BJ (cell line): ENCODE measurements around the gene DNAJB1. TPM values are rescaled to one million over a fixed set of nuclear protein-coding genes. Genes with fewer than 3 reads are reported as not detected.
A peak's percentile ranks its signal among the peaks of the same experiment; 100 is the strongest.

Source experiments
- CTCF ChIA-PET: fragments of 350-600 bp; formaldehyde crosslinking; extraction: SDS; loops from one replicate; lab custom pipeline; 2021; ENCODE audit warnings: antibody characterized with exemption, inconsistent platforms; lab: Yijun Ruan, JAX
- POLR2A ChIA-PET: fragments of 300-600 bp; sonication (Branson Sonifier 250); formaldehyde crosslinking; extraction: SDS; loops from one replicate; lab custom pipeline; 2021; ENCODE audit warnings: antibody characterized with exemption; lab: Charles Lee
- DNase-seq: peaks from one replicate; pipeline ENCODE4 v3.0.0-alpha.2; 2011; ENCODE audit warnings: low read depth
- H3K27me3 ChIP-seq: 2 replicates; pipeline ENCODE4 v1.6.0; 2011; ENCODE audit warnings: low read length; ENCODE audit not compliant: control insufficient read depth, insufficient read depth
- H3K36me3 ChIP-seq: 2 replicates; pipeline ENCODE4 v1.5.1; 2011; ENCODE audit warnings: low read length; ENCODE audit not compliant: control insufficient read depth, insufficient read depth
- H3K4me3 ChIP-seq: 2 replicates; pipeline ENCODE4 v1.5.1; 2011; ENCODE audit warnings: low read depth, mild to moderate bottlenecking, control low read depth, low read length
- polyA plus RNA-seq: library from polyadenylated mRNA; depleted of rRNA; stranded (reverse); fragments of >200 nt; gene quantifications from 2 replicates; pipeline ENCODE4 v1.2.3, GENCODE V29; 2011
- TF ChIP-seq, protein P1 (sequence below): IDR thresholded peaks from 2 replicates; pipeline ENCODE4 v1.5.1; 2011; ENCODE audit warnings: low read depth, mild to moderate bottlenecking, control low read depth, inconsistent platforms, low read length, moderate library complexity; ENCODE audit not compliant: insufficient read depth

Gene DNAJB1
- polyA plus RNA-seq, 1 experiment: 133 TPM

DNA sequence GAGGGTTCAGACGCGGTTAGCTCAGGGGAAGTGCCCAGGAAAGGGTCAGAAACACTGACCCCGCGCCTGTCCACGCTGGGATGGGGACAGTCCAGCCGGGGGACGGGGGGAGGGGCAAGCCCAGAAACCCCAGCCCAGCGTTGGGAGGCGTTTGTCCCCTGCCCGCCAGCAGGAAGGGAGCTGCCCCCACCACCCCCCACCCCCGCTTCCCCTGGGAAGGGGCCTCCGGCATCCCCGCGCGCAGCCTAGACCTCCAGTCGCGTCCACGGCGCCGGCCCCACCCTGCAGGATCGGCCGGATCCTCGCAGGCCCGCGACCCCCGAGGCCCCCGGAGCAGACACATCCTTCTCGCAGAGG is 22.5 kb downstream of the DNAJB1 start:
- DNase-seq: no peak
- TF ChIP-seq, protein P1, sequence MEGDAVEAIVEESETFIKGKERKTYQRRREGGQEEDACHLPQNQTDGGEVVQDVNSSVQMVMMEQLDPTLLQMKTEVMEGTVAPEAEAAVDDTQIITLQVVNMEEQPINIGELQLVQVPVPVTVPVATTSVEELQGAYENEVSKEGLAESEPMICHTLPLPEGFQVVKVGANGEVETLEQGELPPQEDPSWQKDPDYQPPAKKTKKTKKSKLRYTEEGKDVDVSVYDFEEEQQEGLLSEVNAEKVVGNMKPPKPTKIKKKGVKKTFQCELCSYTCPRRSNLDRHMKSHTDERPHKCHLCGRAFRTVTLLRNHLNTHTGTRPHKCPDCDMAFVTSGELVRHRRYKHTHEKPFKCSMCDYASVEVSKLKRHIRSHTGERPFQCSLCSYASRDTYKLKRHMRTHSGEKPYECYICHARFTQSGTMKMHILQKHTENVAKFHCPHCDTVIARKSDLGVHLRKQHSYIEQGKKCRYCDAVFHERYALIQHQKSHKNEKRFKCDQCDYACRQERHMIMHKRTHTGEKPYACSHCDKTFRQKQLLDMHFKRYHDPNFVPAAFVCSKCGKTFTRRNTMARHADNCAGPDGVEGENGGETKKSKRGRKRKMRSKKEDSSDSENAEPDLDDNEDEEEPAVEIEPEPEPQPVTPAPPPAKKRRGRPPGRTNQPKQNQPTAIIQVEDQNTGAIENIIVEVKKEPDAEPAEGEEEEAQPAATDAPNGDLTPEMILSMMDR: no peak
- no peaks in the 10 kb centered on the region for H3K27me3 ChIP-seq
- POLR2A ChIA-PET: interaction anchor here (1.3 kb wide), 1 partner anchor 23 kb away, joined by 5 read pairs; the partner anchor contains the start of gene DNAJB1
- peak overlapping the region; percentile 92 for H3K4me3 ChIP-seq
- CTCF ChIA-PET: interaction anchor here (0.6 to 4.9 kb wide), 6 partner anchors 9 to 834 kb away, joined by 3 to 32 read pairs (median 4); no protein-coding TSS in a partner anchor
- peaks cover 12% of the 10 kb centered on the region for H3K36me3 ChIP-seq

DNA sequence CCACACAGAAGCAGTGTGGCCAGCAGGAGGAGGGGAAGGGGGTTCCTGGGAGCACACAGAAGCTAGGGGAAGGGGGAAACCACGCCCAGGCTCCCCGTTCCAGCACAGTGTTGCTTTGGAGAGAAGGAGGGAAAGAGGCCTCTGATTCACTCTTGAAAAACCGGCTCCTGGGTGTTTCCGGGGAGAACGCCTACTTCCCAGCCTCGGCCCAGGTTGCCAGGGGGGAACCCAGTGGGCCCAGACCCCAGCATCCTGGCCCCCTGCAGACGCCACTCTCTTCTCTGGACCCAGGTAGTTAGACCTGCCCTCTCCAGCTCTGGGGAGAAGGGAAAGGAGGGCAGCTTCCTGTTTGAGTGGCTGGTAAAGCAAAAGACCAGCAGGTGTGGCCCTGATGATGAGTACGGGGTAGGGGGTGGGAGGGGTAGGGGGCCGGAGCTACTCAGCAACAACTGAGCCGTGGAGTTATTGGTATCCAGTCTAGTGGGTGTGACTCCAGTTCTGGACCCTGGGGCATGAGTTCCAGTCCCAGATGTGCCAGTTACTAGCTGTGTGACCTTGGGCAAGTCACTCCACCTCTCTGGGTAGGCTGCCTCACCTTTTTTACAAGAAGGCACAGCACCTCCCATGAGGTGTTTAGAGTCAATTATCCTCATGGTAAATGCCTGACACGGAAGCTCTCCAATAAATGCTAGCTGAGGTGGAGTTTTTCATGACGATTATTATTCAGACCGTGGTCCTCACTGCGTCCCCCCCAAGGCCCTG is 23.1 kb downstream of the DNAJB1 start:
- CTCF ChIA-PET: interaction anchor here (0.6 to 4.9 kb wide), 8 partner anchors 9 to 834 kb away, joined by 3 to 32 read pairs (median 4); no protein-coding TSS in a partner anchor
- peaks cover 12% of the 10 kb centered on the region for H3K36me3 ChIP-seq
- DNase-seq: no peak
- no peaks in the 10 kb centered on the region for H3K27me3 ChIP-seq
- H3K4me3 ChIP-seq: peak overlapping the region; percentile 92
- TF ChIP-seq, protein P1: no peak
- POLR2A ChIA-PET: interaction anchor here (1.3 kb wide), 1 partner anchor 23 kb away, joined by 5 read pairs; the partner anchor contains the start of gene DNAJB1

DNA sequence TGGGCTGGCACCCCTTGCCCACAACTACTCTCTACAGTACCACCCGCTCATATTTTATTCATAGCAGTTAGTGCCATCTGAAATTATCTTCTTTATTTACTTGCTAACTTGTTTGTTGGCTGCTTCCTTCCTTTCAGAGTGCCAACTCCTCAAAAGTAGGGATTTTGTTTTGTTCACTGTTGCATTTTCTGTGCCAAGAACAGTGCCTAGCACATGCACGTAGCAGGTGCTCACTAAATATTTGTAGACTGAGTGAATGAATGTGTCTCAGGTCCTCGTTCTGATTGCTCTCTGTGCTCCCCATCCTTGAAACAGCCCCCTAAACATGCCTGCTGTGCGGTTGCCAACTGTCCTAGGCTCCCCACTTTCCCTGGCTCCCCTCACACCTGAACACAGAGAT is 23.8 kb downstream of the DNAJB1 start:
- ChIA-PET CTCF (interaction anchor here (1.0 to 4.9 kb wide), 3 partner anchors 9 to 15 kb away, joined by 3 to 32 read pairs (median 5); no protein-coding TSS in a partner anchor), POLR2A (no interaction called here)
- TF ChIP-seq, protein P1: no peak
- DNase-seq: no peak
- H3K4me3 ChIP-seq: peak overlapping the region; percentile 92
- H3K27me3 ChIP-seq: no peaks in the 10 kb centered on the region
- H3K36me3 ChIP-seq: peaks cover 12% of the 10 kb centered on the region

DNA sequence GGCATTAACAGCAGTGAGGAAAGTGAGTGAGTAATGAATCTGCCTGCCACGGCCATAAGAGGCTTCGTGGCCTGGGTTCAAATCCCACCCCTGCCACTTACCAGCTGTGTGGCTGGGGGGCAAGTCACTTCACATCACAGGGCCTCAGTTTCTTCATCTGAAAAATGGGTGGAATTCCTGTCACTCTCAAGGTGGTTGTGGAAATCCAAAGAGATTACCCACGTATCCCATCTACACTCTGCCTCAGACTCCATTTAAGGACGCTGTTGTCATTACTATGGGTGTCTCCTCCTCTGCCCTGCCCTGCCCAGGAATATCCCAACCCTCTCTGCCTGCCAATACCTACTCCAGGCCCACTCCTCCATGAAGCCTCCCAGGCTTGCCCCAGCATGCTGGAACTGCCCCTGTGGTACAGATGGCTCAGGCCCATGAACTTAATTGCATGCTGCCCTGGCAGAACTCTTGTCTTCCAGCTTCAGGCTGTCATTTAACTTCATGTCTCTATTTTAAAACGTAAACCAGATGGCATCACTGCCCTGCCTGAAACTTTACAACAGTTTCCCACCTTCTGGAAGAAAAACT is 25.4 kb downstream of the DNAJB1 start:
- TF ChIP-seq, protein P1: no peak
- no peak for DNase-seq
- peaks cover 16% of the 10 kb centered on the region for H3K36me3 ChIP-seq
- POLR2A ChIA-PET: no interaction called here
- CTCF ChIA-PET: interaction anchor here (1.3 to 4.9 kb wide), 3 partner anchors 13 to 18 kb away, joined by 3 to 32 read pairs (median 11); partner anchors contain the start of gene PTGER1
- H3K4me3 ChIP-seq: no peak overlapping the region
- H3K27me3 ChIP-seq: no peaks in the 10 kb centered on the region
